Effector memory CD8-positive, alpha-beta T cell (primary cell): ENCODE measurements around the gene MRPS21.
"Not testable (repeated sequence)": the region's sequence is repeated elsewhere in the genome, so short reads cannot be mapped to it uniquely, and the experiment has no call there.

Source experiments
- ATAC-seq: fragments of 150-1000 bp; cut with Tn5 transposase; replicated peaks from 2 replicates; pipeline ENCODE4 v1.10.0; 2021; ENCODE audit warnings: mild to moderate bottlenecking, moderate library complexity
- DNase-seq, 3 experiments: peaks; one replicate each; pipeline ENCODE4 v3.0.0; 2021
- H3K27ac Mint-ChIP-seq, 2 donors: one replicate each; pipeline ENCODE4 v1.8.0; 2022; ENCODE audit warnings: mild to moderate bottlenecking in 2 of 2, mixed read lengths in 2 of 2, moderate library complexity in 2 of 2
- H3K27me3 Mint-ChIP-seq, 2 donors: one replicate each; pipeline ENCODE4 v1.8.0; 2022; ENCODE audit warnings: mixed read lengths in 2 of 2
- H3K36me3 Mint-ChIP-seq: one replicate; pipeline ENCODE4 v1.8.0; 2022; ENCODE audit warnings: mild to moderate bottlenecking, moderate library complexity, mixed read lengths; ENCODE audit not compliant: insufficient read depth
- H3K4me1 Mint-ChIP-seq, 2 donors: one replicate each; pipeline ENCODE4 v1.8.0; 2022; ENCODE audit warnings: low read depth in 2 of 2, mixed read lengths in 2 of 2
- H3K4me3 Mint-ChIP-seq, 2 donors: one replicate each; pipeline ENCODE4 v1.8.0; 2022; ENCODE audit warnings: mild to moderate bottlenecking in 2 of 2, mixed read lengths in 2 of 2, moderate library complexity in 2 of 2
- H3K9me3 Mint-ChIP-seq, 2 donors: one replicate each; pipeline ENCODE4 v1.8.0; 2022; ENCODE audit warnings: mixed read lengths in 2 of 2

MRPS21 gene

GRCh38 chr1:150295476-150295875 is 1.8 kb downstream of the MRPS21 start:
- Mint-ChIP-seq H3K27ac (peak overlapping the region in 1 of 2 donors; percentile 96), H3K4me3 (no peak overlapping the region), H3K27me3 (no peaks in the 10 kb centered on the region), H3K36me3 (peaks cover 42% of the 10 kb centered on the region), H3K4me1 (peaks cover 16 to 29% of the 10 kb centered on the region in 2 donors), H3K9me3 (no peaks in the 10 kb centered on the region)
- ATAC-seq (no peak), DNase-seq (no peak)

DNA sequence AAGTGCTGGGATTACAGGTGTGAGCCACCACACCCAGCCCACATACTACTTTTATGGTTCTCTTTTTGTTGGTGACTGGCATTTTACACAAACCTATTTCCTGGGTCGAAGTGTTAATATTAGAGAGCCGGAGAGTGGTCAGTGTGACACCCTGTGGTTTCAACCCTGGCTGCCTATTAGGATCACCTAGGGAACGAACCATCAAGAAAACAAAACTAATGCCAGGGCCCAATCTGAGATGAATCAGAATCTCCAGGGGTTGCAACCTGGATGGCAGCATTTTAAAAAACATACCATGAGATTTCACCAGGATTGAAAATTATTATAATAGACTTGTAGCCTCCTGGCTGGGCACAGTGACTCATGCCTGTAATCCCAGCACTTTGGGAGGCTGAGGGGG is 6.1 kb downstream of the MRPS21 start:
- ATAC-seq (no peak), DNase-seq (no peak)
- Mint-ChIP-seq H3K9me3 (no peaks in the 10 kb centered on the region), H3K36me3 (peaks cover 48% of the 10 kb centered on the region), H3K4me1 (peaks cover 8 to 20% of the 10 kb centered on the region in 2 donors), H3K27ac (no peak overlapping the region), H3K27me3 (no peaks in the 10 kb centered on the region), H3K4me3 (no peak overlapping the region)

DNA sequence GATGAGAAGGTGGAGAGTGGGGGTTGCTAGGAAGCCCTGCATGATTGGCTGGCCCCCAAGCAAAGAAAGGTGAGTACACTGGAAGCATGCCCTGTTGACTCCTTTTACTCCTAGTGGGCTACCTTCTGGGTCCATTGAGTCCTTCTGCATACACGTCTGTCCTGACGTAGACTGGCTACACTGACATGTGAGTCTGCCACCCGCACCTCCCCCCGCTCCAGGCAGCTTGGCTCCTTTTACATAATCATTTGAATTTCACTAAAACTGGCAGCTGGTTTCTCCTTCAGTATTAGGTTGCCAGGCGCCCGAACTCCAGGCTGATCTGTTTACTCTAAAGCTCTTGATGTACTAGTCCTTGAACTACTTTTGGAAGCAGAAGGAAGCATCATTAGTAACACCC is 8.7 kb downstream of the MRPS21 start:
- no peaks in the 10 kb centered on the region for H3K9me3 Mint-ChIP-seq
- H3K4me1 Mint-ChIP-seq: peaks cover 4% of the 10 kb centered on the region in 2 donors
- peak overlapping the region in 1 of 2 donors; percentile 64 for H3K27ac Mint-ChIP-seq
- ATAC-seq (no peak), DNase-seq (no peak)
- H3K36me3 Mint-ChIP-seq: peaks cover 38% of the 10 kb centered on the region
- H3K27me3 Mint-ChIP-seq: no peaks in the 10 kb centered on the region
- no peak overlapping the region for H3K4me3 Mint-ChIP-seq

DNA sequence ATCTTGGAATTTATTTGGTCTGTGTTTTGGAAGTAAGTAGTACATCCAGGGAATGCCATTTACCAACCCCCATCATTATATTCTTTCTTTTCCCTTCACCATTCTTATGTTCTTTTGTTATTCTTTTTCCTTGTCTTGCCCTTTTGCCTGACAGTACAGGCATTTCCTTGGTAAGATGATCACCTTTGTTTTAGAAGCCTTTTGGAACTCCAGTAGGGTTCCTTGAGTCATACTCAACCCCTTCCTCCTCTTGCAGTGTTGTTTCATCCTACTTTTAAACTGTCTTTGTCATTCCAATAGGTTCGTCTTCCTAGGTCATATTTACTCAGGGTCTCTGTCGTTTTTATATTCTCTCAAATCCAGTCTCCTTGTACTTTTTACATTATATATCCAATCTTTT is 9.2 kb downstream of the MRPS21 start:
- no peaks in the 10 kb centered on the region for H3K27me3 Mint-ChIP-seq
- ATAC-seq (no peak), DNase-seq (no peak)
- H3K36me3 Mint-ChIP-seq: peaks cover 35% of the 10 kb centered on the region
- no peak overlapping the region for H3K4me3 Mint-ChIP-seq
- H3K27ac Mint-ChIP-seq: peak overlapping the region in 1 of 2 donors; percentile 22
- peaks cover 4% of the 10 kb centered on the region in 2 donors for H3K4me1 Mint-ChIP-seq
- no peaks in the 10 kb centered on the region for H3K9me3 Mint-ChIP-seq

DNA sequence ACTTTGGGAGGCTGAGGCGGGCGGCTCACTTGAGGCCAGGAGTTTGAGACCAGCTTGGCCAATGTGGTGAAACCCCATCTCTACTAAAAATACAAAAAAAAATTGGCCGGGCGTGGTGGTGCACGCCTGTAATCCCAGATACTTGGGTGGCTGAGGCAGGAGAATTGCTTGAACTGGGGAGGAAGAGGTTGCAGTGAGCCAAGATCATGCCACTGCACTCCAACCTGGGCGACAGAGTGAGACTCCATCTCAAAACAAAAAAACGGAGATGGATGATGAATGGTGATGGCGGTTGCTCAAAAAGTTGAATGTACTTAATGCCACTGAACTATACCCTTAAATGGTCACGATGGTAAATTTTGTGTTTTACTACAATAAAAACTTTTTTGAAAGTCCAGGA is 14.9 kb downstream of the MRPS21 start:
- H3K4me3 Mint-ChIP-seq, H3K36me3 Mint-ChIP-seq, H3K27me3 Mint-ChIP-seq, H3K9me3 Mint-ChIP-seq, H3K27ac Mint-ChIP-seq, DNase-seq, H3K4me1 Mint-ChIP-seq, ATAC-seq: not testable (repeated sequence)

DNA sequence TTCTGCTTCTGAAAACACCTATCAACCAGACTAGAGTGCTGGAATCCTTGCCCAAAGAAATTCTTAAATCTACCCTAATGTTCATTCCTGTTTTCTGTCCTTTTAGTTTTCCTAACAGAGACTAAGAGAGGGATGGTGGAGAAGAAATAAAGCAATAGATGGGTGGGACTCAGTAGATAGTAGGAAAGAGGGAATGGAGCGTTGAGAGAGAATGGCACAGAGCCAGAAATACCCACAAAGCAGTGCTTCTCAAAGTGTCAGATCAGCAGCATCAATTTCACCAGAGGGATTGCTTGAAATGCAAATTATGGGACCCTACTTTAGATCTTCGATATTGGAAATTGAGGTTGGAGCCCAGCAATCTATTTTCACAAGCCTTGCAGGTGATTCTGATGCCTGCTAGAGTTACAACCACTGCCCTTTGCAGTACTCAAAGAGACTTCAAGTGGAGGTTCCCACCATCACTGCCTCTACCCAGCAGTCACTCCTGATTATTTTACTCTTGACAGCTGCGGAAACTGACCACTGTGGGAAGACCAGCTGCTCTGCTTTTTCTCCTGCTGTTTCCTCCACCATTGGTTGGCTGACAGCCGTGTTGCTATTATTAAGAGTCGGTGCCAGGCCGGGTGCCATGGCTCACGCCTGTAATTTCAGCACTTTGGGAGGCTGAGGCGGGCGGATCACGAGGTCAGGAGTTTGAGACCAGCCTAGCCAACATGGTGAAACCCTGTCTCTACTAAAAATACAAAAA is 16.3 kb downstream of the MRPS21 start:
- H3K4me3 Mint-ChIP-seq: no peak overlapping the region
- no peak for DNase-seq
- no peak for ATAC-seq
- no peaks in the 10 kb centered on the region for H3K27me3 Mint-ChIP-seq
- no peaks in the 10 kb centered on the region for H3K9me3 Mint-ChIP-seq
- no peaks in the 10 kb centered on the region for H3K4me1 Mint-ChIP-seq
- peaks cover 7% of the 10 kb centered on the region for H3K36me3 Mint-ChIP-seq
- H3K27ac Mint-ChIP-seq: no peak overlapping the region

GRCh38 chr1:150311762-150312161 is 18.1 kb downstream of the MRPS21 start:
- DNase-seq (no peak), ATAC-seq (no peak)
- Mint-ChIP-seq H3K27ac (no peak overlapping the region), H3K27me3 (no peaks in the 10 kb centered on the region), H3K4me1 (no peaks in the 10 kb centered on the region), H3K36me3 (peaks cover 10% of the 10 kb centered on the region), H3K4me3 (no peak overlapping the region), H3K9me3 (no peaks in the 10 kb centered on the region)

GRCh38 chr1:150314691-150315090 is 21.0 kb downstream of the MRPS21 start:
- not testable (repeated sequence) for H3K27me3 Mint-ChIP-seq, H3K4me3 Mint-ChIP-seq, H3K27ac Mint-ChIP-seq, H3K9me3 Mint-ChIP-seq, ATAC-seq, H3K36me3 Mint-ChIP-seq, H3K4me1 Mint-ChIP-seq, DNase-seq

GRCh38 chr1:150320667-150320978 is 27.0 kb downstream of the MRPS21 start:
- ATAC-seq (no peak), DNase-seq (no peak)
- Mint-ChIP-seq H3K27me3 (no peaks in the 10 kb centered on the region), H3K36me3 (peaks cover 41% of the 10 kb centered on the region), H3K27ac (peak overlapping the region; percentile 97 to 99), H3K4me3 (peak overlapping the region; percentile 96 to 100), H3K9me3 (no peaks in the 10 kb centered on the region), H3K4me1 (peaks cover 12 to 17% of the 10 kb centered on the region in 2 donors)

DNA sequence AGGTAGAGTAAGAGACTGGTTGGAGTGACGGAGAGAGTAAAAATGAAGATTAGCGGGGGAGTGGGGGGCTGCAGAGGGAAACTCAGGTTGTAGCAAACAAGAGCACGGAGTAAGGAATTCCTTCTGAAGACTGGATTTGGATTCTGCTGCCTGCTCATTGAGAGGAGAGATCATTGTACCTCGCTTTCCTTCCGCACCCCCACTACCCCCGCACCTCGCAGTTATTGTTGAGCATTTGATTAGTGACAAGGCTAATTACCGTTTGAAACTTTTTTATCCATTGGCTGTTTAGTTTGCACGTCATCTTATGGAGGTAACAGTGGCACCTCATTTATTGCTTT is 28.1 kb downstream of the MRPS21 start:
- Mint-ChIP-seq H3K4me3 (peak overlapping the region; percentile 96 to 100), H3K9me3 (no peaks in the 10 kb centered on the region), H3K36me3 (peaks cover 50% of the 10 kb centered on the region), H3K4me1 (peaks cover 14 to 22% of the 10 kb centered on the region in 2 donors), H3K27ac (peak overlapping the region; percentile 97 to 99), H3K27me3 (no peaks in the 10 kb centered on the region)
- DNase-seq (peak in 2 of 3 experiments; percentile 8 to 15), ATAC-seq (peak; percentile 10)

DNA sequence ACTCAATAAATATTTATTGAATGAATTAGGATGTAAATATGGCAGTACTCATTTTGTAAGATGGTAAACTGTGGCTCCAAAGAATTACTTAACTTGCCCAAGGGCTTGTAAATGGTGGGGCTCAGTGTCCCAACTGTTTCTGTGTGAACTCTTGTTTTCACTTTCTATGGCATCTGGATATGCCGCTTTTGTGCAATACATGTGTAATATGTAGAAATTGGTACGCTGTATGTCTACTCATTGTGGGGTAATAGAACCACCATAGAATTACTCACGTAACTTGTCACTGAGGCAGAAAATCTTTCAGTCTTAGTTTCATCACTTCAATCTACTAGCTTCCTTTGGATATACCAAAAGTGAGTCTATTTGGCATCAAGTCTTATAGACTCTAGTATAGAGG is 28.6 kb downstream of the MRPS21 start:
- Mint-ChIP-seq H3K4me1 (peaks cover 14 to 22% of the 10 kb centered on the region in 2 donors), H3K27ac (peak overlapping the region; percentile 97 to 99), H3K4me3 (peak overlapping the region; percentile 96 to 100), H3K9me3 (no peaks in the 10 kb centered on the region), H3K36me3 (peaks cover 53% of the 10 kb centered on the region), H3K27me3 (no peaks in the 10 kb centered on the region)
- DNase-seq: no peak
- ATAC-seq: no peak

GRCh38 chr1:150332651-150333290 is 39.1 kb downstream of the MRPS21 start:
- Mint-ChIP-seq H3K36me3 (peaks cover 97% of the 10 kb centered on the region), H3K4me1 (peaks cover 8 to 9% of the 10 kb centered on the region in 2 donors), H3K9me3 (no peaks in the 10 kb centered on the region), H3K27me3 (no peaks in the 10 kb centered on the region), H3K4me3 (no peak overlapping the region), H3K27ac (peak overlapping the region in 1 of 2 donors; percentile 68)
- DNase-seq (no peak), ATAC-seq (no peak)

- Mint-ChIP-seq H3K36me3 (peaks cover 92% of the 10 kb centered on the region), H3K27me3 (no peaks in the 10 kb centered on the region), H3K9me3 (no peaks in the 10 kb centered on the region), H3K4me1 (no peaks in the 10 kb centered on the region), H3K4me3 (no peak overlapping the region), H3K27ac (peak overlapping the region in 1 of 2 donors; percentile 10)
- ATAC-seq: no peak
- DNase-seq: no peak
Measured at GRCh38 chr1:150346316-150346715, 52.7 kb downstream of the MRPS21 start.

DNA sequence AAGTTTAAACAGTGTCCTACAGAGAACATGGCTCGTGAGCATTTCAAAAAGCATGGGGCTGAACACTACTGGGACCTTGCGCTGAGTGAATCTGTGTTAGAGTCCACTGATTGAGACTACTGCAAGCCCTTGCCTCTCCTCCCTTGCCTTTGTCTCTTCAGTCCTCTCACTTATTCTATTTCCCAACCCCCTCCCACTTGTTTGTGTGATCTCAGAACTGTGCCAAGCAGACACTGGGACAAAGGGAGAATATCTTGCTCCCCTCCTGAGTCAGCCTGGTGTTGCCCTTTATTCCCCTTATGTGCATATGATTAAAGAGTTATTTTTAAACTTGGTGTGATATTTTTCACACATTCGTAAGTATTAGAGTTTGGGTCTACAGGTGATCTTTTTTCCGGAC is 59.2 kb downstream of the MRPS21 start:
- ATAC-seq (no peak), DNase-seq (no peak)
- no peak overlapping the region for H3K27ac Mint-ChIP-seq
- no peak overlapping the region for H3K4me3 Mint-ChIP-seq
- no peaks in the 10 kb centered on the region for H3K9me3 Mint-ChIP-seq
- no peaks in the 10 kb centered on the region for H3K27me3 Mint-ChIP-seq
- H3K36me3 Mint-ChIP-seq: peaks cover 85% of the 10 kb centered on the region
- H3K4me1 Mint-ChIP-seq: peaks cover 0 to 3% of the 10 kb centered on the region in 2 donors
